ENCODE measurements around the gene KAZN.

KAZN gene

GRCh38 chr1:14826731-14827326 lies 228.3 kb downstream of the KAZN start:
- DNase-seq (ENCODE audit: low read depth) = no peak
- TF ChIP-seq, protein P1, sequence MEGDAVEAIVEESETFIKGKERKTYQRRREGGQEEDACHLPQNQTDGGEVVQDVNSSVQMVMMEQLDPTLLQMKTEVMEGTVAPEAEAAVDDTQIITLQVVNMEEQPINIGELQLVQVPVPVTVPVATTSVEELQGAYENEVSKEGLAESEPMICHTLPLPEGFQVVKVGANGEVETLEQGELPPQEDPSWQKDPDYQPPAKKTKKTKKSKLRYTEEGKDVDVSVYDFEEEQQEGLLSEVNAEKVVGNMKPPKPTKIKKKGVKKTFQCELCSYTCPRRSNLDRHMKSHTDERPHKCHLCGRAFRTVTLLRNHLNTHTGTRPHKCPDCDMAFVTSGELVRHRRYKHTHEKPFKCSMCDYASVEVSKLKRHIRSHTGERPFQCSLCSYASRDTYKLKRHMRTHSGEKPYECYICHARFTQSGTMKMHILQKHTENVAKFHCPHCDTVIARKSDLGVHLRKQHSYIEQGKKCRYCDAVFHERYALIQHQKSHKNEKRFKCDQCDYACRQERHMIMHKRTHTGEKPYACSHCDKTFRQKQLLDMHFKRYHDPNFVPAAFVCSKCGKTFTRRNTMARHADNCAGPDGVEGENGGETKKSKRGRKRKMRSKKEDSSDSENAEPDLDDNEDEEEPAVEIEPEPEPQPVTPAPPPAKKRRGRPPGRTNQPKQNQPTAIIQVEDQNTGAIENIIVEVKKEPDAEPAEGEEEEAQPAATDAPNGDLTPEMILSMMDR (conservative IDR thresholded peaks at IDR 0.05; ENCODE audit: low read length) = no peak
- no peak overlapping the region for H3K4me3 ChIP-seq (ENCODE audit: low read length)

DNA sequence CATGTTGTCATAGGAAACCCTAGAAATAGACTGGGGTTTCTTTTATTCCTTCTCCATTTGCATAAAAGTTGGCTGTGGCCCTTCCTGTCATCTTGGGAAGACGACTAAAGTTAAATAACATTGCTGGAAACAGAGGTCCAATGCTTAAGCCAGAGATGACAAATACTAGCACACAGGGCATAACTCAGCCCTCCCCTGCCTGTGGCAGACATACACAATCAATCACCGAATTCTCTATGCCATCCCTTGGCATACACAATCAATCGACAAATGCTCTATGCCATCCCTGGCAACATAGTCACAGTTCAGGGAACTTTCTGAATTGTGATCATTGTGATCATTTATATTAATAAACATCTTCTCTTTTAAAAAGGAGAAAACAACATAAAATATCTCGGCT lies 229.4 kb downstream of the KAZN start:
- no peak for DNase-seq (ENCODE audit: low read depth)
- TF ChIP-seq, protein P1 (conservative IDR thresholded peaks at IDR 0.05; ENCODE audit: low read length) = no peak
- H3K4me3 ChIP-seq (ENCODE audit: low read length) = no peak overlapping the region

GRCh38 chr1:14828665-14829064 lies 230.2 kb downstream of the KAZN start:
- no peak for DNase-seq (ENCODE audit: low read depth)
- H3K4me3 ChIP-seq (ENCODE audit: low read length) = no peak overlapping the region
- TF ChIP-seq, protein P1 (conservative IDR thresholded peaks at IDR 0.05; ENCODE audit: low read length) = no peak

GRCh38 chr1:14835725-14836124 lies 237.2 kb downstream of the KAZN start:
- no peak for DNase-seq (ENCODE audit: low read depth)
- TF ChIP-seq, protein P1 (conservative IDR thresholded peaks at IDR 0.05; ENCODE audit: low read length) = no peak
- no peak overlapping the region for H3K4me3 ChIP-seq (ENCODE audit: low read length)

- TF ChIP-seq, protein P1 (conservative IDR thresholded peaks at IDR 0.05; ENCODE audit: low read length) = no peak
- no peak overlapping the region for H3K4me3 ChIP-seq (ENCODE audit: low read length)
- no peak for DNase-seq (ENCODE audit: low read depth)
Measured at GRCh38 chr1:14836426-14837140, 238.1 kb downstream of the KAZN start.

DNA sequence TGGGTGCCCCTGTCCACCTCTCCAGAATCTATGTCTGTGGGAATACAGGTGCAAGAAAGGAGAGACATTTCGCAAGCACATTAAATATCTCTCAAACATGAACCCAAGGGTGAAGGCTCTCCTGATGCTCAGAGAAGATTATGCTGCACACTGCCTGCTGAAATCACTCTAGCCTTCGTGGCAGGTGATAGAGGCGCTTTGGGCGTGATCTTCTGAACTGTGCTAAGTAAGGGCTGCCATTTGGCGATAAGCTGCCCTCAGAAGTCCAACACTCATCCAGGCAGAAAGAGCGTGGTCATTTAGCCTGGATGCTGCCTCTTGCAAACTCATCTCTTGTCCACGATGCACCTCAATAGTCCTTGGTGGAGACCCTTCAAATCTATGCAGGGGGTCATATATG lies 241.9 kb downstream of the KAZN start:
- no peak overlapping the region for H3K4me3 ChIP-seq (ENCODE audit: low read length)
- no peak for DNase-seq (ENCODE audit: low read depth)
- TF ChIP-seq, protein P1 (conservative IDR thresholded peaks at IDR 0.05; ENCODE audit: low read length) = no peak

- H3K4me3 ChIP-seq (ENCODE audit: low read length) = no peak overlapping the region
- TF ChIP-seq, protein P1 (conservative IDR thresholded peaks at IDR 0.05; ENCODE audit: low read length) = no peak
- DNase-seq (ENCODE audit: low read depth) = no peak
Measured at GRCh38 chr1:14841456-14841855, 243.0 kb downstream of the KAZN start.
